B cell (primary cell): ENCODE measurements around the gene MFRP. TPM values are rescaled to one million over a fixed set of nuclear protein-coding genes. Genes with fewer than 3 reads are reported as not detected.

Experiments
- ATAC-seq: fragments of 200-7000 bp; cut with Tn5 transposase; one replicate; pipeline ENCODE4 v1.10.0; 2021; ENCODE audit warnings: low read depth, mild to moderate bottlenecking, moderate number of reproducible peaks, moderate library complexity
- CTCF ChIA-PET: fragments of 350-600 bp; sonication (Branson Sonifier 250); formaldehyde crosslinking; loops from one replicate; lab custom pipeline; 2021; ENCODE audit warnings: antibody characterized with exemption, inconsistent platforms; lab: Charles Lee
- POLR2A ChIA-PET: fragments of 350-600 bp; sonication (Branson Sonifier 250); formaldehyde crosslinking; loops from one replicate; lab custom pipeline; 2021; ENCODE audit warnings: antibody characterized with exemption; lab: Charles Lee
- DNase-seq: peaks from one replicate; pipeline ENCODE4 v3.0.0; 2013
- H2AFZ ChIP-seq: 2 replicates; pipeline ENCODE4 v1.6.1; 2012; ENCODE audit warnings: mild to moderate bottlenecking, low read depth, low read length; ENCODE audit not compliant: insufficient read depth, poor library complexity, severe bottlenecking
- H3K27ac ChIP-seq, 2 donors: 1 replicate in 1 of 2; 2 replicates in 1 of 2; pipeline ENCODE4 v1.5.1; 2012 to 2013; ENCODE audit warnings: low read length in 2 of 2, mild to moderate bottlenecking in 2 of 2, moderate library complexity in 1 of 2
- H3K27me3 ChIP-seq, 4 experiments: fragments of 200-600 bp in 1 of 4; sonication (generic) in 1 of 4; replicated peaks in 1 of 4; 1 replicate in 2 of 4; 2 replicates in 2 of 4; pipeline versions ENCODE4 v1.6.1 to v1.7.0; 2013 to 2016; ENCODE audit warnings: low read length in 3 of 4, mild to moderate bottlenecking in 2 of 4, mixed read lengths in 1 of 4, moderate library complexity in 1 of 4; ENCODE audit not compliant: insufficient read depth in 4 of 4, control insufficient read depth in 3 of 4; ENCODE audit errors: control extremely low read depth in 1 of 4
- H3K36me3 ChIP-seq, 2 experiments: replicated peaks in 1 of 2; 1 replicate in 1 of 2; 2 replicates in 1 of 2; pipeline versions ENCODE4 v1.6.1 to v1.7.1; 2013; ENCODE audit warnings: low read length in 1 of 2; ENCODE audit not compliant: insufficient read depth in 2 of 2, control insufficient read depth in 1 of 2; ENCODE audit errors: control extremely low read depth in 1 of 2, extremely low read depth in 1 of 2
- H3K4me1 ChIP-seq, 2 donors: fragments of 200-600 bp in 1 of 2; sonication (generic) in 1 of 2; 1 replicate in 1 of 2; 2 replicates in 1 of 2; pipeline versions ENCODE4 v1.5.1 to v1.6.1; 2013 to 2017; ENCODE audit warnings: low read length in 2 of 2; ENCODE audit not compliant: control insufficient read depth in 2 of 2, insufficient read depth in 2 of 2
- H3K4me2 ChIP-seq: replicated peaks from 2 replicates; pipeline ENCODE3; 2012; ENCODE audit warnings: mild to moderate bottlenecking, low read depth, low read length; ENCODE audit not compliant: poor library complexity, severe bottlenecking
- H3K4me3 ChIP-seq, 5 experiments: fragments of 200-600 bp in 1 of 5; sonication (generic) in 1 of 5; 1 replicate in 3 of 5; 2 replicates in 2 of 5; pipeline versions ENCODE4 v1.5.1 to v1.7.0; 2011 to 2016; ENCODE audit warnings: low read length in 4 of 5, mild to moderate bottlenecking in 4 of 5, low read depth in 2 of 5, control low read depth in 1 of 5, moderate library complexity in 1 of 5; ENCODE audit not compliant: insufficient read depth in 1 of 5; ENCODE audit errors: control extremely low read depth in 1 of 5, extremely low read depth in 1 of 5
- H3K79me2 ChIP-seq: fragments of 200-600 bp; sonication (generic); one replicate; pipeline ENCODE4 v1.6.0; 2016; ENCODE audit warnings: low read length; ENCODE audit not compliant: control insufficient read depth, insufficient read depth
- H3K9ac ChIP-seq: fragments of 200-600 bp; sonication (generic); 2 replicates; pipeline ENCODE4 v1.6.1; 2017; ENCODE audit warnings: mild to moderate bottlenecking, low read length, moderate library complexity
- H3K9me3 ChIP-seq, 3 donors: one replicate each; pipeline versions ENCODE4 v1.6.1 to v1.7.1; 2013; ENCODE audit warnings: low read length in 2 of 3; ENCODE audit not compliant: control insufficient read depth in 2 of 3, insufficient read depth in 1 of 3; ENCODE audit errors: control extremely low read depth in 1 of 3
- H4K20me1 ChIP-seq: 2 replicates; pipeline ENCODE4 v1.6.0; 2012; ENCODE audit warnings: mild to moderate bottlenecking, low read length; ENCODE audit not compliant: insufficient read depth, control insufficient read depth, poor library complexity, severe bottlenecking
- H3K27ac Mint-ChIP-seq: one replicate; pipeline ENCODE4 v1.8.0; 2021; ENCODE audit warnings: mixed read lengths
- H3K27me3 Mint-ChIP-seq: one replicate; pipeline ENCODE4 v1.8.0; 2021; ENCODE audit warnings: mixed read lengths
- H3K4me1 Mint-ChIP-seq: one replicate; pipeline ENCODE4 v1.8.0; 2021; ENCODE audit warnings: mixed read lengths
- H3K4me3 Mint-ChIP-seq: one replicate; pipeline ENCODE4 v1.8.0; 2021; ENCODE audit warnings: mixed read lengths
- H3K9me3 Mint-ChIP-seq: one replicate; pipeline ENCODE4 v1.8.0; 2022; ENCODE audit warnings: mixed read lengths; ENCODE audit not compliant: insufficient read depth
- CTCF ChIP-seq: fragments of 200-600 bp; IDR thresholded peaks from one replicate; pipeline ENCODE4 v1.8.0; 2022; ENCODE audit warnings: antibody characterized with exemption, mild to moderate bottlenecking
- EZH2 ChIP-seq: IDR thresholded peaks from 2 replicates; pipeline ENCODE4 v1.6.1; 2012; ENCODE audit warnings: borderline replicate concordance, low read depth, mild to moderate bottlenecking, moderate library complexity, low read length; ENCODE audit not compliant: insufficient read depth, poor library complexity, severe bottlenecking
- WGBS: methylation state at CpG from one replicate; pipeline ENCODE4 v1.1.5; 2013; ENCODE audit warnings: missing lambda C conversion rate; ENCODE audit not compliant: insufficient coverage; 5-methylcytosine and 5-hydroxymethylcytosine counted together
- intact Hi-C: fragments of 100-400 bp; cut with micrococcal nuclease; formaldehyde crosslinking; loops from one replicate; pipeline ENCODE4 v1.10.0; 2022
- polyA plus RNA-seq: library from polyadenylated mRNA; depleted of rRNA; stranded (reverse); fragments of >200 nt; gene quantifications from 2 replicates; pipeline ENCODE4 v1.2.3, GENCODE V29; 2012
- total RNA-seq, 2 donors: library from RNA; stranded (reverse); fragments of 120-200 nt in 1 of 2; gene quantifications; 1 replicate in 1 of 2; 2 replicates in 1 of 2; pipeline versions ENCODE4 v1.2.3 to v1.2.4, GENCODE V29; 2013 to 2022

MFRP gene
- total and polyA plus RNA-seq, 2 donors (not counting 1 experiment from before 2014, with no cell fraction given) = not detected

- DNase-seq (no peak), ATAC-seq (no peak)
- Mint-ChIP-seq H3K4me1 (peaks cover 5% of the 10 kb centered on the region), H3K9me3 (no peaks in the 10 kb centered on the region), H3K4me3 (no peak overlapping the region), H3K27me3 (peaks cover 56% of the 10 kb centered on the region), H3K27ac (no peak overlapping the region)
- H3K4me2 ChIP-seq = no peak overlapping the region
- no peak overlapping the region for H2AFZ ChIP-seq
- H3K4me3 ChIP-seq = no peak overlapping the region
- intact Hi-C loops = no loop called here
- TF ChIP-seq CTCF (no peak), EZH2 (no peak)
- H4K20me1 ChIP-seq = no peaks in the 10 kb centered on the region
- ChIA-PET CTCF (interaction anchor here (0.7 to 3.6 kb wide), 5 partner anchors 11 to 46 kb away, joined by 3 to 16 read pairs (median 3); no protein-coding TSS in a partner anchor), POLR2A (no interaction called here)
- 85% methylated on average over 10 of the region's 13 CpGs for WGBS
- peaks cover 4 to 10% of the 10 kb centered on the region in 2 donors for H3K4me1 ChIP-seq
- H3K27me3 ChIP-seq = peaks cover 0 to 40% (median 19%) of the 10 kb centered on the region in 4 experiments
- H3K27ac ChIP-seq = no peak overlapping the region
- H3K9me3 ChIP-seq = peaks cover 0 to 13% (median 0%) of the 10 kb centered on the region in 3 donors
- H3K36me3 ChIP-seq = no peaks in the 10 kb centered on the region
- H3K79me2 ChIP-seq = no peaks in the 10 kb centered on the region
- H3K9ac ChIP-seq = no peak overlapping the region
Observed at GRCh38 chr11:119369132-119369925, 22.8 kb upstream of the MFRP start.
